ENCODE results near the gene ARMC7.

ARMC7 gene

GRCh38 chr17:75118307-75118706 is 8.5 kb downstream of the ARMC7 start:
- Histone ChIP-seq H3K9me3 (ENCODE audit: control insufficient read depth, insufficient read depth, low read length) (no peaks in the 10 kb centered on the region), H3K4me2 (ENCODE audit: low read length) (no peak overlapping the region), H3K79me2 (ENCODE audit: control insufficient read depth, low read length) (peaks cover 7% of the 10 kb centered on the region), H3K9me2 (replicated peaks; ENCODE audit: control insufficient read depth, low read length) (no peaks in the 10 kb centered on the region), H4K20me1 (ENCODE audit: control insufficient read depth, insufficient read depth, low read depth, low read length) (no peaks in the 10 kb centered on the region), H3K27me3 (ENCODE audit: control insufficient read depth, low read length) (no peaks in the 10 kb centered on the region), H3F3A (ENCODE audit: control insufficient read depth, insufficient read depth) (no peaks in the 10 kb centered on the region), H3K36me3 (ENCODE audit: control insufficient read depth, low read length) (0 out of 2 replicates have a peak, but pooled peaks cover 3% of the 10 kb centered on the region), H3K4me3 (ENCODE audit: low read length) (no peak overlapping the region), H3K4me1 (ENCODE audit: control insufficient read depth, low read length) (peaks cover 31% of the 10 kb centered on the region), H3K27ac (ENCODE audit: low read depth, low read length) (no peak overlapping the region)
- TF ChIP-seq EZH2phosphoT487 (IDR thresholded peaks at IDR 0.05; ENCODE audit: borderline replicate concordance, low read length) = no peak
- TF ChIP-seq, protein P1, sequence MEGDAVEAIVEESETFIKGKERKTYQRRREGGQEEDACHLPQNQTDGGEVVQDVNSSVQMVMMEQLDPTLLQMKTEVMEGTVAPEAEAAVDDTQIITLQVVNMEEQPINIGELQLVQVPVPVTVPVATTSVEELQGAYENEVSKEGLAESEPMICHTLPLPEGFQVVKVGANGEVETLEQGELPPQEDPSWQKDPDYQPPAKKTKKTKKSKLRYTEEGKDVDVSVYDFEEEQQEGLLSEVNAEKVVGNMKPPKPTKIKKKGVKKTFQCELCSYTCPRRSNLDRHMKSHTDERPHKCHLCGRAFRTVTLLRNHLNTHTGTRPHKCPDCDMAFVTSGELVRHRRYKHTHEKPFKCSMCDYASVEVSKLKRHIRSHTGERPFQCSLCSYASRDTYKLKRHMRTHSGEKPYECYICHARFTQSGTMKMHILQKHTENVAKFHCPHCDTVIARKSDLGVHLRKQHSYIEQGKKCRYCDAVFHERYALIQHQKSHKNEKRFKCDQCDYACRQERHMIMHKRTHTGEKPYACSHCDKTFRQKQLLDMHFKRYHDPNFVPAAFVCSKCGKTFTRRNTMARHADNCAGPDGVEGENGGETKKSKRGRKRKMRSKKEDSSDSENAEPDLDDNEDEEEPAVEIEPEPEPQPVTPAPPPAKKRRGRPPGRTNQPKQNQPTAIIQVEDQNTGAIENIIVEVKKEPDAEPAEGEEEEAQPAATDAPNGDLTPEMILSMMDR (IDR thresholded peaks at IDR 0.05; ENCODE audit: low read depth, low read length, poor library complexity, severe bottlenecking) = no peak

- no peak overlapping the region for H3K4me3 ChIP-seq (ENCODE audit: low read length)
These were observed 14.5 kb downstream of the ARMC7 start for GRCh38 chr17:75124041-75124818.

GRCh38 chr17:75124819-75125162 is 15.0 kb downstream of the ARMC7 start:
- Histone ChIP-seq H4K20me1 (ENCODE audit: control insufficient read depth, insufficient read depth, low read depth, low read length) (no peaks in the 10 kb centered on the region), H3K79me2 (ENCODE audit: control insufficient read depth, low read length) (peaks cover 5% of the 10 kb centered on the region)

More at GRCh38 chr17:75124041-75124818, 14.5 kb downstream of the ARMC7 start:
- Histone ChIP-seq H3K79me2 (ENCODE audit: control insufficient read depth, low read length) (no peaks in the 10 kb centered on the region), H3K9me3 (ENCODE audit: control insufficient read depth, insufficient read depth, low read length) (no peaks in the 10 kb centered on the region), H3K27ac (ENCODE audit: low read depth, low read length) (no peak overlapping the region), H3F3A (ENCODE audit: control insufficient read depth, insufficient read depth) (peaks cover 5% of the 10 kb centered on the region), H3K27me3 (ENCODE audit: control insufficient read depth, low read length) (no peaks in the 10 kb centered on the region), H3K36me3 (ENCODE audit: control insufficient read depth, low read length) (peaks cover 6% of the 10 kb centered on the region), H3K4me2 (ENCODE audit: low read length) (no peak overlapping the region), H3K4me1 (ENCODE audit: control insufficient read depth, low read length) (peaks cover 8% of the 10 kb centered on the region), H3K9me2 (replicated peaks; ENCODE audit: control insufficient read depth, low read length) (no peaks in the 10 kb centered on the region), H4K20me1 (ENCODE audit: control insufficient read depth, insufficient read depth, low read depth, low read length) (no peaks in the 10 kb centered on the region)
- TF ChIP-seq, protein P1 (IDR thresholded peaks at IDR 0.05; ENCODE audit: low read depth, low read length, poor library complexity, severe bottlenecking) = no peak
- no peak for TF ChIP-seq EZH2phosphoT487 (IDR thresholded peaks at IDR 0.05; ENCODE audit: borderline replicate concordance, low read length)

More at GRCh38 chr17:75124819-75125162, 15.0 kb downstream of the ARMC7 start:
- H3K9me2 ChIP-seq (replicated peaks; ENCODE audit: control insufficient read depth, low read length) = no peaks in the 10 kb centered on the region
- no peak overlapping the region for H3K4me3 ChIP-seq (ENCODE audit: low read length)
- H3K36me3 ChIP-seq (ENCODE audit: control insufficient read depth, low read length) = peaks cover 12% of the 10 kb centered on the region
- no peak overlapping the region for H3K4me2 ChIP-seq (ENCODE audit: low read length)
- no peaks in the 10 kb centered on the region for H3K27me3 ChIP-seq (ENCODE audit: control insufficient read depth, low read length)
- peaks cover 8% of the 10 kb centered on the region for H3K4me1 ChIP-seq (ENCODE audit: control insufficient read depth, low read length)
- H3F3A ChIP-seq (ENCODE audit: control insufficient read depth, insufficient read depth) = peaks cover 5% of the 10 kb centered on the region
- no peak for TF ChIP-seq EZH2phosphoT487 (IDR thresholded peaks at IDR 0.05; ENCODE audit: borderline replicate concordance, low read length)
- TF ChIP-seq, protein P1 (IDR thresholded peaks at IDR 0.05; ENCODE audit: low read depth, low read length, poor library complexity, severe bottlenecking) = no peak
- H3K27ac ChIP-seq (ENCODE audit: low read depth, low read length) = no peak overlapping the region
- H3K9me3 ChIP-seq (ENCODE audit: control insufficient read depth, insufficient read depth, low read length) = no peaks in the 10 kb centered on the region
